DOHH2 (cell line): ENCODE measurements around the gene DEF6.

Source experiments
- CTCF ChIP-seq: fragments of 200-600 bp; sonication (generic); IDR thresholded peaks from one replicate; pipeline ENCODE4 v1.5.1; 2014; ENCODE audit warnings: antibody characterized with exemption, mild to moderate bottlenecking, low read depth, low read length; ENCODE audit not compliant: poor library complexity, severe bottlenecking
- EZH2phosphoT487 ChIP-seq: fragments of 200-600 bp; sonication (generic); IDR thresholded peaks from 2 replicates; pipeline ENCODE4 v1.6.1; 2017; ENCODE audit warnings: borderline replicate concordance, mild to moderate bottlenecking, antibody characterized with exemption, low read length, moderate library complexity, mixed read lengths

DNA sequence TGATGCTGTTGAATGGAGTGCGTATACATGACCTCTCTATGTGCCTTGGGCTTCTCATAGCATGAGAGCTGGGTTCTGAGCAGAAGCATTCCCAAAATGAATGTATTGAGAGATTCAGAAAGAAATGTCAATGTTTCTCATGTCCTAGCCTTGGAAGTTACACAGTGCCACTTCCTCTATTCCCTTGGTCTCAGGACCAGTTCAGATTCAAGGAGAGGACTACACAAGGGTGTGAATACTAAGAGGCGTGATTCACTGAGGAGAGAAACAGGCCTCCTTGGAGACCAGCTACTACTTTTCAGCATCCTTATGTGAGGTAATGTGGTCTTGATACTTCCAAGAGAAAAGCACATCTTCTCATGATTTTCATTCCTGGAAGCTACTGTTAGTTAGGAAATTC lies 55.1 kb downstream of the DEF6 start:
- TF ChIP-seq CTCF (no peak), EZH2phosphoT487 (no peak)
